MCF 10A (cell line): ENCODE data around the gene HSPA12B. TPM values are rescaled to one million over a fixed set of nuclear protein-coding genes. Genes with fewer than 3 reads are reported as not detected.

ENCODE experiments used
- BruUV-seq: library from RNA; stranded (reverse); fragments of 400-500 nt; replicated peaks from 2 replicates; lab custom pipeline; 2021; lab: Mats Ljungman, UMichigan
- CTCF ChIA-PET: fragments of 300-600 bp; sonication (Branson Sonifier 250); formaldehyde crosslinking; extraction: SDS; loops from one replicate; lab custom pipeline; 2021; ENCODE audit warnings: antibody characterized with exemption, inconsistent platforms; lab: Yijun Ruan, JAX
- POLR2A ChIA-PET: fragments of 300-600, 350-650 bp; sonication (Branson Sonifier 250); formaldehyde crosslinking; extraction: SDS; loops from one replicate; lab custom pipeline; 2020; ENCODE audit warnings: antibody characterized with exemption, inconsistent platforms; lab: Yijun Ruan, JAX
- DNase-seq: peaks from one replicate; pipeline ENCODE4 v3.0.0-alpha.2; 2018; ENCODE audit not compliant: unreplicated experiment
- H3K27ac Mint-ChIP-seq: one replicate; pipeline ENCODE4 v1.8.0; 2022; ENCODE audit warnings: mild to moderate bottlenecking, low read depth, mixed read lengths; ENCODE audit not compliant: unreplicated experiment
- H3K27me3 Mint-ChIP-seq: one replicate; pipeline ENCODE4 v1.8.0; 2022; ENCODE audit warnings: mixed read lengths; ENCODE audit not compliant: insufficient read depth, unreplicated experiment
- H3K36me3 Mint-ChIP-seq: one replicate; pipeline ENCODE4 v1.8.0; 2022; ENCODE audit warnings: mild to moderate bottlenecking, moderate library complexity, mixed read lengths; ENCODE audit not compliant: insufficient read depth, unreplicated experiment
- H3K4me1 Mint-ChIP-seq: one replicate; pipeline ENCODE4 v1.8.0; 2022; ENCODE audit warnings: mixed read lengths; ENCODE audit not compliant: insufficient read depth, unreplicated experiment
- H3K4me3 Mint-ChIP-seq: one replicate; pipeline ENCODE4 v1.8.0; 2022; ENCODE audit warnings: mild to moderate bottlenecking, moderate library complexity, mixed read lengths; ENCODE audit not compliant: unreplicated experiment
- H3K9me3 Mint-ChIP-seq: one replicate; pipeline ENCODE4 v1.8.0; 2022; ENCODE audit warnings: mixed read lengths; ENCODE audit not compliant: unreplicated experiment
- CTCF ChIP-seq: fragments of 200-600 bp; IDR thresholded peaks from one replicate; pipeline ENCODE4 v1.8.0; 2022; ENCODE audit warnings: antibody characterized with exemption, mild to moderate bottlenecking; ENCODE audit not compliant: unreplicated experiment
- intact Hi-C: fragments of 100-400 bp; cut with micrococcal nuclease; formaldehyde crosslinking; loops from 2 replicates; pipeline ENCODE4 v1.14.1; 2022
- total RNA-seq: library from RNA; stranded (reverse); gene quantifications from 2 replicates; pipeline ENCODE4 v1.2.3, GENCODE V29; 2022

Gene HSPA12B
- total RNA-seq, 1 experiment from 2014 or later = not detected

- POLR2A ChIA-PET = interaction anchor here (2.4 kb wide), 1 partner anchor 18 kb away, joined by 7 read pairs; the partner anchor contains the start of gene ADISSP
- CTCF ChIA-PET = interaction anchor here (0.5 to 1.8 kb wide), 11 partner anchors 9 to 430 kb away, joined by 3 to 11 read pairs (median 4); no protein-coding TSS in a partner anchor
- BruUV-seq = no TSS peak
These were observed 16.7 kb downstream of the HSPA12B start for GRCh38 chr20:3749087-3749688.

GRCh38 chr20:3749689-3750531, 17.4 kb downstream of the HSPA12B start:
- no peak overlapping the region for H3K4me3 Mint-ChIP-seq
- CTCF ChIA-PET = interaction anchor here (0.5 to 1.8 kb wide), 12 partner anchors 8 to 429 kb away, joined by 3 to 18 read pairs (median 4); partner anchors contain the start of gene ADISSP
- peaks cover under 1% of the 10 kb centered on the region for H3K27me3 Mint-ChIP-seq
- no TSS peak for BruUV-seq
- no peaks in the 10 kb centered on the region for H3K4me1 Mint-ChIP-seq
- H3K36me3 Mint-ChIP-seq = peaks cover 7% of the 10 kb centered on the region
- no peak for DNase-seq
- POLR2A ChIA-PET = interaction anchor here (0.9 kb wide), 1 partner anchor 541 kb away, joined by 3 read pairs; the partner anchor contains the start of gene ITPA
- peak; percentile 74 for TF ChIP-seq CTCF
- H3K9me3 Mint-ChIP-seq = no peaks in the 10 kb centered on the region
- intact Hi-C loops = loop anchor here (2.0 kb wide), 1 partner anchor 33 kb away; no protein-coding TSS in a partner anchor
- no peak overlapping the region for H3K27ac Mint-ChIP-seq

More at GRCh38 chr20:3749087-3749688, 16.7 kb downstream of the HSPA12B start:
- H3K27ac Mint-ChIP-seq = no peak overlapping the region
- intact Hi-C loops = loop anchor here (2.0 kb wide), 1 partner anchor 32 kb away; no protein-coding TSS in a partner anchor
- H3K36me3 Mint-ChIP-seq = peaks cover 7% of the 10 kb centered on the region
- no peak overlapping the region for H3K4me3 Mint-ChIP-seq
- no peak for DNase-seq
- H3K9me3 Mint-ChIP-seq = no peaks in the 10 kb centered on the region
- H3K4me1 Mint-ChIP-seq = no peaks in the 10 kb centered on the region
- H3K27me3 Mint-ChIP-seq = peaks cover 8% of the 10 kb centered on the region
- TF ChIP-seq CTCF = no peak

- Mint-ChIP-seq H3K4me1 (no peaks in the 10 kb centered on the region), H3K4me3 (no peak overlapping the region), H3K27ac (no peak overlapping the region), H3K36me3 (peaks cover 7% of the 10 kb centered on the region), H3K9me3 (no peaks in the 10 kb centered on the region), H3K27me3 (no peaks in the 10 kb centered on the region)
- ChIA-PET CTCF (interaction anchor here (0.6 to 1.7 kb wide), 16 partner anchors 9 to 1159 kb away, joined by 3 to 18 read pairs (median 4); partner anchors contain the start of genes ADISSP and SPEF1), POLR2A (interaction anchor here (1.0 kb wide), 1 partner anchor 17 kb away, joined by 3 read pairs; no protein-coding TSS in a partner anchor)
- intact Hi-C loops = no loop called here
- BruUV-seq = no TSS peak
- DNase-seq = no peak
- TF ChIP-seq CTCF = no peak
These were observed 18.8 kb downstream of the HSPA12B start for GRCh38 chr20:3751305-3751674.
